Esophagus squamous epithelium (tissue), 4 donors: ENCODE data around the gene ACD.

ENCODE experiments used
- POLR2A ChIP-seq, 4 donors: fragments of 450-650 bp; IDR thresholded peaks; one replicate each; pipeline ENCODE4 v1.6.1; 2017; ENCODE audit warnings: antibody characterized with exemption in 4 of 4, mild to moderate bottlenecking in 4 of 4, moderate library complexity in 3 of 4
- TF ChIP-seq, protein P1 (sequence below), 6 experiments: fragments of 450-650 bp in 4 of 6; fragments of 200-600 bp in 2 of 6; sonication (generic) in 2 of 6; IDR thresholded peaks; one replicate each; pipeline ENCODE4 v1.5.1; 2016 to 2019; ENCODE audit warnings: antibody characterized with exemption in 6 of 6, mild to moderate bottlenecking in 4 of 6, moderate library complexity in 4 of 6

DNA sequence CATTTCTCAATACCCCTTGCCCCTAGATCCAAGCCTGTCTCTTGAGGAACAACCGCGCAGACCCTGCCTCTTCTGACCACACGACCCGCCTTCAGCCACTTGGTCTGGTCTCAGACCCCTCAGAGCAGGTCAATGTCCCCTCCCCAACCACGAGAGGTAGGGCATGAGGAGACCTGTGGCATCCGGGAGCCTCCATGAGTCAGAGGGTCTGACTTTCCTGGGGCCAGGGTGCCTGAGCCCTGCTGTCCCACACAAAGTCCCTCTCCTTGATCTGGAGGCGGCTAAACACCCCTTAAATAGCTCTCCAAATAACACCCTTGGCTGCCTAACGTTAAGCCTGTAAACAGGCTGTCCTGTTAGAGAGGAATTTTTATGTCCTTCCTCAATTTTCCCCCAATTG, 10.0 kb downstream of the ACD start:
- no peak for TF ChIP-seq POLR2A (IDR thresholded peaks at IDR 0.05)
- TF ChIP-seq, protein P1, sequence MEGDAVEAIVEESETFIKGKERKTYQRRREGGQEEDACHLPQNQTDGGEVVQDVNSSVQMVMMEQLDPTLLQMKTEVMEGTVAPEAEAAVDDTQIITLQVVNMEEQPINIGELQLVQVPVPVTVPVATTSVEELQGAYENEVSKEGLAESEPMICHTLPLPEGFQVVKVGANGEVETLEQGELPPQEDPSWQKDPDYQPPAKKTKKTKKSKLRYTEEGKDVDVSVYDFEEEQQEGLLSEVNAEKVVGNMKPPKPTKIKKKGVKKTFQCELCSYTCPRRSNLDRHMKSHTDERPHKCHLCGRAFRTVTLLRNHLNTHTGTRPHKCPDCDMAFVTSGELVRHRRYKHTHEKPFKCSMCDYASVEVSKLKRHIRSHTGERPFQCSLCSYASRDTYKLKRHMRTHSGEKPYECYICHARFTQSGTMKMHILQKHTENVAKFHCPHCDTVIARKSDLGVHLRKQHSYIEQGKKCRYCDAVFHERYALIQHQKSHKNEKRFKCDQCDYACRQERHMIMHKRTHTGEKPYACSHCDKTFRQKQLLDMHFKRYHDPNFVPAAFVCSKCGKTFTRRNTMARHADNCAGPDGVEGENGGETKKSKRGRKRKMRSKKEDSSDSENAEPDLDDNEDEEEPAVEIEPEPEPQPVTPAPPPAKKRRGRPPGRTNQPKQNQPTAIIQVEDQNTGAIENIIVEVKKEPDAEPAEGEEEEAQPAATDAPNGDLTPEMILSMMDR (IDR thresholded peaks at IDR 0.05): no peak
